ENCODE data around the gene STOML1.

DNA sequence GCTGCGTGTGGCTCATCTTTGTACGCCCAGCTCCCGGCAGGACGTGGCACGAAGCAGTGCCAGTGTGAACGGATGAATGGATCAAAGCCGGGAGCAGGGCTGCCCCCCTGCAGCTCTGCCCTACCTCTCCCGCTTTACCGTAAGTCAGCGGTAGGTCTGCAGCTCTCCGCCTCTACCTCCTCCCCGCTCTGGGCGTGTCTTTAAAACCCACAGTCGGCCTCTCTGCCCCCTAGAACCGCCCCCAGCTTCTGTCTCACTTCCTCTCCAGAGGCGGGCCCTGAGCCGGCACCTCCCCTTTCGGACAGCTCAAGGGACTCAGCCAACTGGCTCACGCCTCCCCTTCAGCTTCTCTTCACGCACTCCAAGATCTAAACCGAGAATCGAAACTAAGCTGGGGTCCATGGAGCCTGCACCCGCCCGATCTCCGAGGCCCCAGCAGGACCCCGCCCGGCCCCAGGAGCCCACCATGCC lies 2.4 kb upstream of the STOML1 start, which contains the start of gene PML:
- TF ChIP-seq ZZZ3 (IDR thresholded peaks at IDR 0.05; ENCODE audit: control insufficient read depth, insufficient read length, low read depth) (no peak), CHD1 (IDR thresholded peaks at IDR 0.05; ENCODE audit: low read depth, low read length) (no peak), ZNF207 (IDR thresholded peaks at IDR 0.05; ENCODE audit: borderline replicate concordance) (no peak)
- TF ChIP-seq, protein P1, sequence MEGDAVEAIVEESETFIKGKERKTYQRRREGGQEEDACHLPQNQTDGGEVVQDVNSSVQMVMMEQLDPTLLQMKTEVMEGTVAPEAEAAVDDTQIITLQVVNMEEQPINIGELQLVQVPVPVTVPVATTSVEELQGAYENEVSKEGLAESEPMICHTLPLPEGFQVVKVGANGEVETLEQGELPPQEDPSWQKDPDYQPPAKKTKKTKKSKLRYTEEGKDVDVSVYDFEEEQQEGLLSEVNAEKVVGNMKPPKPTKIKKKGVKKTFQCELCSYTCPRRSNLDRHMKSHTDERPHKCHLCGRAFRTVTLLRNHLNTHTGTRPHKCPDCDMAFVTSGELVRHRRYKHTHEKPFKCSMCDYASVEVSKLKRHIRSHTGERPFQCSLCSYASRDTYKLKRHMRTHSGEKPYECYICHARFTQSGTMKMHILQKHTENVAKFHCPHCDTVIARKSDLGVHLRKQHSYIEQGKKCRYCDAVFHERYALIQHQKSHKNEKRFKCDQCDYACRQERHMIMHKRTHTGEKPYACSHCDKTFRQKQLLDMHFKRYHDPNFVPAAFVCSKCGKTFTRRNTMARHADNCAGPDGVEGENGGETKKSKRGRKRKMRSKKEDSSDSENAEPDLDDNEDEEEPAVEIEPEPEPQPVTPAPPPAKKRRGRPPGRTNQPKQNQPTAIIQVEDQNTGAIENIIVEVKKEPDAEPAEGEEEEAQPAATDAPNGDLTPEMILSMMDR (IDR thresholded peaks at IDR 0.05 in 2 of 3, conservative IDR thresholded peaks at IDR 0.05 in 1 of 3; ENCODE audit: control insufficient read depth in 2 of 3, extremely low read depth in 1 of 3, insufficient read depth in 1 of 3, low read depth in 3 of 3, low read length in 3 of 3) = no peak
